HAP-1 (cell line): Measurements from ENCODE around the gene ABCA3.
"Not testable (repeated sequence)": the region's sequence is repeated elsewhere in the genome, so short reads cannot be mapped to it uniquely, and the experiment has no call there.

Source experiments
- DNase-seq, 2 experiments: peaks; one replicate each; pipeline ENCODE4 v3.0.0-alpha.2; 2016 to 2020; ENCODE audit warnings: low spot score in 2 of 2
- H3K27me3 ChIP-seq: fragments of 250-450 bp; sonication (Bioruptor Pico); 2 replicates; pipeline ENCODE4 v1.5.1; 2020; ENCODE audit warnings: low read depth, mild to moderate bottlenecking, moderate library complexity
- H3K36me3 ChIP-seq: fragments of 250-450 bp; sonication (Bioruptor Pico); replicated peaks from 2 replicates; pipeline ENCODE4 v1.5.1; 2020; ENCODE audit warnings: mild to moderate bottlenecking
- H3K4me1 ChIP-seq: fragments of 250-450 bp; sonication (Bioruptor Pico); 2 replicates; pipeline ENCODE4 v1.5.1; 2020; ENCODE audit warnings: mild to moderate bottlenecking
- H3K4me3 ChIP-seq: fragments of 250-450 bp; sonication (Bioruptor Pico); 2 replicates; pipeline ENCODE4 v1.5.1; 2020; ENCODE audit warnings: mild to moderate bottlenecking, moderate library complexity
- H3K9me3 ChIP-seq: fragments of 250-450 bp; sonication (Bioruptor Pico); 2 replicates; pipeline ENCODE4 v1.5.1; 2020; ENCODE audit warnings: mild to moderate bottlenecking, moderate library complexity
- in situ Hi-C: fragments of 300-500 bp; cut with MboI; formaldehyde crosslinking; loops from 3 replicates; pipeline ENCODE4 v1.14.3; 2020; ENCODE audit warnings: low sequenced_read_pairs, inconsistent platforms, mixed read lengths

Gene ABCA3

DNA sequence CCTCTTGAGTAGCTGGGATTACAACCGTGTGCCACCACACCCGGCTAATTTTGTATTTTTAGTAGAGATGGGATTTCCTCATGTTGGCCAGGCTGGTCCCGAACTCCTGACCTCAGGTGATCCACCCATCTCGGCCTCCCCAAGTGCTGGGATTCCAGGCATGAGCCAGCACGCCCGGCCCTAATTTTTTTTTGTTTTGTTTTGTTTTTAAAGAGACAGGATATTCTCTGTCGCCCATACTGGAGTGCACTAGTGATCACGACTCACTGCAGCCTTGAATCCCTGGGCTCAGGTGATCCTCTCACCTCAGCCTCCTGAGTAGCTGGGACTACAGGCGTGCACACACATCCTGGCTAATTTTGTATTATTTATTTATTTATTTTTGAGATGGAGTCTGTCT is 100.2 kb downstream of the ABCA3 start:
- H3K9me3 ChIP-seq, in situ Hi-C loops, H3K4me1 ChIP-seq, H3K27me3 ChIP-seq, H3K4me3 ChIP-seq, DNase-seq: not testable (repeated sequence)
- peaks cover 47% of the 10 kb centered on the region for H3K36me3 ChIP-seq

DNA sequence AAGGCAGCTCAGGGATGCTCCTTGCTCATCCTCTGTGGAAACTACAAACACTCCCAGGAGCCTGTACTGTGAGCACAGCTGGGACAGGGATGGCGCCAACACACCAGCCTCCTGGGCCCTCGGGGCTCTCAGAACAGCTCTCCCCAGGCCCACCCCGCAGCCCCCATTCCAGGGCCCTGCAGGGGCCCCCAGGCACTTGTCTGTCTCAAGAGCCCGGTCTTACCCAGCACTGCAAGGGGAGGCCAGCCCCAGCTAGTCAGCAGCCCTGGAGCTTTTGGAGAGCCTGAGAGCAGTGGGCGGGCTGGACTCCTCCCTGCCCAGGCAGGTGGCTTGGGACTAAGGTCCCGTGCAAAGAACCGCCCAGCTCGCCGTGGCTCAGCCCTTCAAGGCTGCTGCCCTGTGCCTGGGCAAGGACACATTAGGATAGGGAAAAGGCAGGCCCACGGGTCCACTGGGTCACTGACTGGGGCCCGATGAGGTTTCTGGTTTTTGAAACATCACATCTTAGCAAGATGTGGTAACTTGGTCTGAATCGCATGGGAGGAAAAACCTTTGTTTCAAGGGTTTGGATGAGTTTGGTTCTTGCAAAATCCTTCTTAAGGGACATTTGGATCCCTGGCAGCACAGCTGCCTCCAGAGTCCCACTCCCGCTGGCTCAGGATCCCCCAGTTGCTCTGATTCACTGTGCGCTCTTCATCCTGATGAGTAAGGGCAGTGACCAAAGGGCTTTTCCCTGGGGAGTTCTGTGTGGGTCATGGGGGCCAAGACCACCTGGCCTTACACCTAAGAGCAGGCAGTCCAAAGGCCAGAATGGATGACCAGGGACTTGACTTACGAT is 101.5 kb downstream of the ABCA3 start:
- Histone ChIP-seq H3K27me3 (no peaks in the 10 kb centered on the region), H3K36me3 (peaks cover 43% of the 10 kb centered on the region), H3K9me3 (no peaks in the 10 kb centered on the region), H3K4me1 (no peaks in the 10 kb centered on the region), H3K4me3 (no peak overlapping the region)
- in situ Hi-C loops = no loop called here
- DNase-seq = peak in 1 of 2 experiments; percentile 39

DNA sequence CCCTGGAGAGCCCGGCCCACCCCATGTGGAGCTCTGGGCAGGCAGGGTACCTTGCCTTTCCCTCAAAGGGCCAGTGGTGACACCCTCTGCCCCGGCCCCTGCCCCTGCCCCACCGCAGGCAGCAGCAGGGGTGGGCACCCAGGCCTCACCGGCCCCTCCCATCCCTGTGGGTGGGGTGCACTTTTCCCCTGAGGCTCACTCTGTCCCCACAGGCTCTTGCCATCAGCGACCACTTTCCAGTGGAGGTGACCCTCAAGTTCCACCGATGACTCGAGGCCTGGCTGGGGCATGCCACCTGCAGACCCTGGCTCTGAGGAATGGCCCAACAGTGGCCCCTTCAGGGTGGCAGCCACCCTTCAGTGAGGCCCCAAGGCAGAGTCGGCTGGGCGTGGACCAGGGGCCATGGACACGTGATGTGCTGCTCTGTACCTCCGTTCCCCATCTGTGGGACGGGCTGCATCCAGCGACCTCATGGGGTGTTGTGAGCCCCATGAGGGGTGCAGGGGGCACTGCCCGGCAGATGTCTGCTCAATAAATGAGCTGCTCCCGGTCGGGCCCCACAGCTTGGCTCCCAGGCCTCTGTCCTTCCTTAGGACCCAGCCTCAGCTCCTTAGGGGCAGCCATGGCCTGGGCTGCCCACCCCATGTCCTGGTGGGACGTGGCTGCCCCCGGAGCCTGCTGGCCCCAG is 102.2 kb downstream of the ABCA3 start:
- Histone ChIP-seq H3K9me3 (no peaks in the 10 kb centered on the region), H3K27me3 (no peaks in the 10 kb centered on the region), H3K36me3 (peaks cover 43% of the 10 kb centered on the region), H3K4me3 (no peak overlapping the region), H3K4me1 (no peaks in the 10 kb centered on the region)
- in situ Hi-C loops = no loop called here
- DNase-seq = no peak

DNA sequence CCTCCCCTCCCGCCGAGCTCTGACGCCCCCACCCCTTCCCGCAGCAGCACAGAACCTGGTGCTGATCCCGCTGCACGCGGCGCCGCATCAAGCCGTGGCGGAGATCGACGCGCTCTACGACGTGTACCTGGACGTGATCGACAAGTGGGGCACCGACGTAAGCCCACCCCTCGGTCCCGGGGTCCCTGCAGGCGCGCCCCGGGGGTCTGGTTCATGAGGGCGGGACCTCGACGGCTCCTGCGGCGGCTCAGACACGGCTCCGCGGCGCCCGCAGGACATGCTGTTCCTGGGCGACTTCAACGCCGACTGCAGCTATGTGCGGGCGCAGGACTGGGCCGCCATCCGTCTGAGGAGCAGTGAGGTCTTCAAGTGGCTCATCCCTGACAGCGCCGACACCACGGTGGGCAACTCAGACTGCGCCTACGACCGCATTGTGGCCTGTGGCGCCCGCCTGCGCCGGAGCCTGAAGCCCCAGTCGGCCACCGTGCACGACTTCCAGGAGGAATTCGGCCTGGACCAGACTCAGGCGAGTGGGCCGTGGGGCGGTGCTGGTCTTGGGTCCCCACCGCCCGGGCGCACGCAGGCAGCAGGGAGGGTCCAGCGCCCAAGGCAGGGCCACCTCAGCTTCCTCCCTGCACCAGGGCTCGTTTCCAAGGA is 102.9 kb downstream of the ABCA3 start:
- no peak for DNase-seq
- in situ Hi-C loops = no loop called here
- Histone ChIP-seq H3K36me3 (peaks cover 43% of the 10 kb centered on the region), H3K27me3 (no peaks in the 10 kb centered on the region), H3K4me3 (no peak overlapping the region), H3K9me3 (no peaks in the 10 kb centered on the region), H3K4me1 (no peaks in the 10 kb centered on the region)

DNA sequence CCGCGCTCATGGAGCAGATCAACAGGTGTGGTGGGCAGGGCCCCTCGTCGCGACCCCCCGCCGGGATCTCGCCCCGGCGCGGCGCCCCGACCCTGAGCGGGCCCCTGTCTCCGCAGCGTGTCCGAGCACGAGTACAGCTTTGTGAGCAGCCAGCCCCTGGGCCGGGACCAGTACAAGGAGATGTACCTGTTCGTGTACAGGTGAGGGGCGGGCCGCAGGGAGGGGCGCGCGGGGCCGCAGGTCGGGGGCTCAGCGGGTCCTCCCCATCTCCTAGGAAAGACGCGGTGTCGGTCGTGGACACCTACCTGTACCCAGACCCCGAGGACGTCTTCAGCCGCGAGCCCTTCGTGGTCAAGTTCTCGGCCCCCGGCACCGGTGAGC is 103.4 kb downstream of the ABCA3 start:
- H3K36me3 ChIP-seq = peaks cover 42% of the 10 kb centered on the region
- no peaks in the 10 kb centered on the region for H3K4me1 ChIP-seq
- H3K27me3 ChIP-seq = no peaks in the 10 kb centered on the region
- no peak overlapping the region for H3K4me3 ChIP-seq
- in situ Hi-C loops = no loop called here
- H3K9me3 ChIP-seq = no peaks in the 10 kb centered on the region
- DNase-seq = peak in 1 of 2 experiments; percentile 38

DNA sequence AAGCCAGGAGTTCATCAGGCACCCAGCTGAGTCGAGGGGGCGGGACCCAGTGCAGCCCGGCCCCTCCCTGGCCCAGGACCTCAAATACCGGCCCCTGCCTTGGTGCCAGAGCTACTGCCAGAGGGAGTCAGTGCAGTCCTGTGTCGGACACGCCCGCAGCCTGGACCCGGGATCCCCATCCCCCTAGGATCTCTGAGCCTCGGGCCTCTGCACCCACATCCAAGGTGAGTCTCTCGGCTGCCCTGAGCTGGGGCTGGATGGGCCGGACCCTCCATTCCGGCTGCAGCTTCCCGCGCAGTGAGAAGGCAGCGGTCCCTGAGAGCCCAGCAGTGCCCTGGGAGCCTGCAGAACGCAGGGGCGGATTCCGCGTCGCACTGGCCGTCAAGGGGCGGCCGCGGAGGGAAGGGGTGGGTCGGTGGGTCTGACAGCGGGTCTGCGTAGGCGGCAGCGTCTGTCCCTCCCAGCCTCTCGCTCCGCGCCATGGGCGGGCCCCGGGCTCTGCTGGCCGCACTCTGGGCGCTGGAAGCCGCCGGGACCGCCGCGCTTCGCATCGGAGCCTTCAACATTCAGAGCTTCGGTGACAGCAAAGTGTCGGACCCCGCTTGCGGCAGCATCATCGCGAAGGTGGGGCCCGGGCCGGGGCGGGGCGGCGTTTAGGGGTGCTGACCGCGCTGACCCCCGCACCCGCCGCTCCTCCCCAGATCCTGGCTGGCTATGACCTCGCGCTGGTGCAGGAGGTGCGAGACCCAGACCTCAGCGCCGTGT is 104.0 kb downstream of the ABCA3 start, which contains the start of gene DNASE1L2:
DNASE1L2 (plus strand) TSS at position 108 of the 765 bp plus-strand sequence; CDS start at position 481, 373 bp downstream.
- Histone ChIP-seq H3K27me3 (no peaks in the 10 kb centered on the region), H3K9me3 (no peaks in the 10 kb centered on the region), H3K36me3 (peaks cover 43% of the 10 kb centered on the region), H3K4me1 (no peaks in the 10 kb centered on the region), H3K4me3 (no peak within 1 kb of the TSS)
- peak in 1 of 2 experiments; percentile 56 for DNase-seq
- in situ Hi-C loops = no loop called here

DNA sequence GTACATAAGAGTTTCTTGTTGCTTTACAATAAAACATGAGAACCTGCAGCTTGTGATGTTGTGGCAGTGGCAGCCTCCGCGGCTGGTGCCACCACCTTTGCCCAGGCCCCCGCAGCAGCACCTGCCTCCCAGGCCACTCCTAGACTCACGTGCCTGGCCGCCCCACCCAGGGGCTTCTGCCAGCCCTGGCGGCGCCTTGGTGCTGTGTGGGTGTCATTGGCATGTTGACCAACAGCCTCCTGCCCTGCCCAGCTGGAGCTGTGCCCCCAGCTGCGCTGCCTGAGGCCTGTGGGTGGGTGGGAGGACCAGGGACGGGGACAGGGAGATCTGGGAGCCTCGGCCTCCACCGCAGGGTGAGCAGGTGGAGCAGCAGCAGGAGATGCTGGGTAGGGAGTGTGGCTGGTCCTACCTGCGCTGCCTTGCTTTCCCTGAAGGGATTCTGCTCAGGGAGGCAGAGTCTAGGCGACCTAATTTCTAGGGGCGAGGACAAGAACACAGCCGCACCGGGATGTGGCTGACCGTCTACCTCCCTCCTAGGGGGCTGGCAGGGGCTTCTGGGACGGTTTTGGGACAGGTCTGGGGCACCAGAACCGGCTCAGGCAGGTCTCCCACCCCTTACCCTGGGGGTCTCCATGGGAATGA is 104.7 kb downstream of the ABCA3 start:
- Histone ChIP-seq H3K36me3 (peaks cover 47% of the 10 kb centered on the region), H3K27me3 (no peaks in the 10 kb centered on the region), H3K9me3 (no peaks in the 10 kb centered on the region), H3K4me3 (no peak overlapping the region), H3K4me1 (no peaks in the 10 kb centered on the region)
- in situ Hi-C loops = no loop called here
- DNase-seq = no peak

DNA sequence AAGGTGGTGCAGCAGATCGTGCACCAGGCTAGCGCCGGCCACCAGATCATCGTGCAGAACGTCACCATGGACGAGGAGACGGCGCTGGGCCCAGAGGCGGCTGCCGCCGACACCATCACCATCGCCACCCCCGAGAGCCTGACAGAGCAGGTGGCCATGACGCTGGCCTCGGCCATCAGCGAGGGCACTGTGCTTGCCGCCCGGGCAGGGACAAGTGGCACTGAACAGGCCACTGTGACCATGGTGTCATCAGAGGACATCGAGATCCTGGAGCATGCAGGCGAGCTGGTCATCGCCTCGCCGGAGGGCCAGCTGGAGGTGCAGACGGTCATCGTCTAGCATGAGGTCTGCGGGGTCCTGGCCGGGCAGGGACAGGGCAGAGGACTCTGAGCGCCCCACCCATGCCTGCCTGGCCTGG is 105.3 kb downstream of the ABCA3 start:
- H3K4me3 ChIP-seq = no peak overlapping the region
- H3K9me3 ChIP-seq = no peaks in the 10 kb centered on the region
- H3K27me3 ChIP-seq = no peaks in the 10 kb centered on the region
- H3K36me3 ChIP-seq = peaks cover 47% of the 10 kb centered on the region
- DNase-seq = no peak
- in situ Hi-C loops = no loop called here
- no peaks in the 10 kb centered on the region for H3K4me1 ChIP-seq

DNA sequence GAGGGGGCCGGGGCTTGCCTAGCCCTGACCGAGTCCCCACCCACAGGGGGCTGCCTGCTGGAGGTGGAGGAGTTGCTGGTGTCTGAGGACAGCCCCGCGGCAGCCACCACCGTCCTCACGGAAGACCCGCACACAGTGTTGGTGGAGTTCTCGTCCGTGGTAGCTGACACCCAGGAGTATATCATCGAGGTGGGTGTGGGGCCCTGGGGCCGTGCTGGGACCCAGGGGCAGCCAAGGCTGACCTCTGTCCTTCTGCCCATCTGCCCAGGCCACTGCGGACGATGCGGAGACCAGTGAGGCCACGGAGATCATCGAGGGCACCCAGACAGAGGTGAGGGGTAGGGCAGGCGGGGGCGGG is 105.7 kb downstream of the ABCA3 start:
- DNase-seq = no peak
- H3K36me3 ChIP-seq = peaks cover 48% of the 10 kb centered on the region

DNA sequence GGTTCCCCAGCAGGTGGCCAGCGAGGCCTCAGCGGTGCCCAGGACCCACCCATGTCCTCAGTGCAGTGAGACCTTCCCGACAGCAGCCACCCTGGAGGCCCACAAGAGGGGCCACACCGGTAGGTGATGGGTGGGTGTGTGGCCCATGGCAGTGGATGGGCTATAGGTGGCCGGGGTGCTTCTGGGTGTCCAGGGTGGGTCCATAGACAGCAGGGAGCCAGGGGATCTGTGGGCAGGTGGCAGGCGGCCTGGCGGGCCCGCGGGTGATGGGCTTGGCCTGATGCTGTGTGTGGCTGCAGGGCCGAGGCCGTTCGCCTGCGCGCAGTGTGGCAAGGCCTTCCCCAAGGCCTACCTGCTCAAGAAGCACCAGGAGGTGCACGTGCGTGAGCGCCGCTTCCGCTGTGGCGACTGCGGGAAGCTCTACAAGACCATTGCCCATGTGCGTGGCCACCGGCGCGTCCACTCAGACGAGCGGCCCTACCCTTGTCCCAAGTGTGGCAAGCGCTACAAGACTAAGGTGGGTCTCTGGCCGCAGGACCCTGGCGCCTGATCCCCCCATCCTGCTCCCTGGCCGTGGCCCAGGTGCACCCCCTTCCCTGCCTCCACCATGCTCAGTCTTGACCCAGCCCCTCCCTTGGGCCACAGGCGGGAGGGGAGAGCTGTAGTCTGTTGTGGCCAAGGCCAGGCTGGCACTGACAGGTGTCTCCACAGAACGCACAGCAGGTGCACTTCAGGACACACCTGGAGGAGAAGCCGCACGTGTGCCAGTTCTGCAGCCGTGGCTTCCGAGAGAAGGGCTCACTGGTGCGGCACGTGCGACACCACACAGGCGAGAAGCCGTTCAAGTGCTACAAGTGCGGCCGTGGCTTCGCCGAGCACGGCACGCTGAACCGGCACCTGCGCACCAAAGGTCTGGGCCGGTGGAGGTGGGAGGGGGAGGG is 106.4 kb downstream of the ABCA3 start:
- H3K9me3 ChIP-seq = no peaks in the 10 kb centered on the region
- no peaks in the 10 kb centered on the region for H3K27me3 ChIP-seq
- no peak for DNase-seq
- no peaks in the 10 kb centered on the region for H3K4me1 ChIP-seq
- in situ Hi-C loops = no loop called here
- no peak overlapping the region for H3K4me3 ChIP-seq
- peaks cover 49% of the 10 kb centered on the region for H3K36me3 ChIP-seq

More for the DNA sequence above, 105.7 kb downstream of the ABCA3 start:
- no peaks in the 10 kb centered on the region for H3K4me1 ChIP-seq
- no peaks in the 10 kb centered on the region for H3K27me3 ChIP-seq
- H3K4me3 ChIP-seq = no peak overlapping the region
- in situ Hi-C loops = no loop called here
- no peaks in the 10 kb centered on the region for H3K9me3 ChIP-seq

DNA sequence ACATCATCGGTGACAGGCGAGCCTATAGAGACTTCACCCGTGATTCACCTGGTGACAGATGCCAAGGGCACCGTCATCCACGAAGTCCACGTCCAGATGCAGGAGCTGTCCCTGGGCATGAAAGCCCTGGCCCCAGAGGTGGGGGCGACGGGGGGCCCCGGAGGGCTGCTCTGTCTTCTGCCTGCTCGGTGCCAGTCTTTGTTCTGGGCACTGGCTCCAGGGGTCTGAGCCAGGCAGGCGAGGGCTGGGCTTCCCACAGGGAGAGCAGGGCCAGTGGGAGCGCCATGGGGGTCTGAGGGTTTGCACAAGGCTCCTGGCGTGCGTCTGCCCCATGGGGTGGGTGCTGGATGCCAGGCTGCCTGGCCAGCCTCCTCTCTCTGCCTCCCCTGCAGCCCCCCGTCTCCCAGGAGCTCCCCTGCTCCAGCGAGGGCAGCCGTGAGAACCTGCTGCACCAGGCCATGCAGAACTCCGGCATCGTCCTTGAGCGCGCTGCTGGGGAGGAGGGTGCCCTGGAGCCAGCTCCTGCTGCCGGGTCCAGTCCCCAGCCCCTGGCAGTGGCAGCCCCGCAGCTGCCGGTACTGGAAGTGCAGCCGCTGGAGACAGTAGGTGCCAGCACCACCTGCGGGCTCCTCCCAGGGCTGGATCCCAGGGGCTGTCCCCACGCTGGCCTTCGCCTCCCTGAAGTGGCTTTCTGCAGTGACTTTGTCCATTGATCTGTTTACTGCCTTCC is 107.3 kb downstream of the ABCA3 start:
- Histone ChIP-seq H3K27me3 (no peaks in the 10 kb centered on the region), H3K36me3 (peaks cover 59% of the 10 kb centered on the region)
- DNase-seq = no peak

More for the DNA sequence above, 107.3 kb downstream of the ABCA3 start:
- in situ Hi-C loops = no loop called here
- Histone ChIP-seq H3K4me1 (no peaks in the 10 kb centered on the region), H3K9me3 (no peaks in the 10 kb centered on the region), H3K4me3 (no peak overlapping the region)
